Vagina (tissue), 2 donors: ENCODE results near the gene RPS3. TPM values are rescaled to one million over a fixed set of nuclear protein-coding genes. Genes with fewer than 3 reads are reported as not detected.
A peak's percentile ranks its signal among the peaks of the same experiment; 100 is the strongest.
"Not testable (repeated sequence)": the region's sequence is repeated elsewhere in the genome, so short reads cannot be mapped to it uniquely, and the experiment has no call there.

Source experiments
- DNase-seq, 2 donors: peaks; one replicate each; pipeline ENCODE4 v3.0.0-alpha.2; 2017; ENCODE audit errors: extremely low spot score in 2 of 2
- H3K27ac ChIP-seq: fragments of 200-600 bp; sonication (generic); one replicate; pipeline ENCODE4 v1.5.1; 2019
- H3K27me3 ChIP-seq: fragments of 200-600 bp; sonication (generic); one replicate; pipeline ENCODE4 v1.5.1; 2019
- H3K36me3 ChIP-seq, 2 donors: fragments of 200-600 bp; sonication (generic); one replicate each; pipeline ENCODE4 v1.5.1; 2017 to 2019
- H3K4me1 ChIP-seq: fragments of 200-600 bp; sonication (generic); one replicate; pipeline ENCODE4 v1.5.1; 2019
- H3K4me3 ChIP-seq, 2 donors: fragments of 200-600 bp; sonication (generic); 1 replicate in 1 of 2; 2 replicates in 1 of 2; pipeline ENCODE4 v1.5.1; 2016 to 2019
- H3K9me3 ChIP-seq: fragments of 200-600 bp; sonication (generic); one replicate; pipeline ENCODE4 v1.5.1; 2019
- CTCF ChIP-seq, 3 experiments: fragments of 450-650 bp in 2 of 3; fragments of 200-600 bp in 1 of 3; sonication (generic) in 1 of 3; IDR thresholded peaks; one replicate each; pipeline ENCODE4 v1.5.1; 2017 to 2019; ENCODE audit warnings: antibody characterized with exemption in 3 of 3, mild to moderate bottlenecking in 2 of 3, moderate library complexity in 2 of 3
- POLR2A ChIP-seq, 2 donors: fragments of 450-650 bp; IDR thresholded peaks; one replicate each; pipeline ENCODE4 v1.6.1; 2017; ENCODE audit warnings: antibody characterized with exemption in 2 of 2, mild to moderate bottlenecking in 2 of 2, moderate library complexity in 2 of 2
- POLR2AphosphoS5 ChIP-seq, 2 donors: sonication (generic); formaldehyde crosslinking; IDR thresholded peaks; one replicate each; pipeline ENCODE4 v1.9.0; 2017; ENCODE audit warnings: antibody characterized with exemption in 2 of 2, mild to moderate bottlenecking in 2 of 2, low read depth in 1 of 2; ENCODE audit not compliant: insufficient read depth in 1 of 2
- intact Hi-C: fragments of 100-400 bp; cut with DNase I; formaldehyde crosslinking; loops from one replicate; pipeline ENCODE4 v1.15.1; 2023
- total RNA-seq: library from RNA; depleted of rRNA; stranded (reverse); fragments of >200 nt; gene quantifications from one replicate; pipeline ENCODE4 v1.2.3, GENCODE V29; 2016

The RPS3 gene
- total RNA-seq, 1 donor from 2014 or later, result 1,625 TPM

GRCh38 chr11:75351541-75351790, 47.9 kb upstream of the RPS3 start, which contains the start of gene ARRB1:
Gene ARRB1, minus strand, starts transcription at chr11:75351661. Its CDS starts 54 bp downstream, at chr11:75351607.
- Histone ChIP-seq H3K36me3 (no peaks in the 10 kb centered on the region), H3K27me3 (no peaks in the 10 kb centered on the region), H3K27ac (peak within 1 kb of the TSS; percentile 95), H3K4me3 (peak within 1 kb of the TSS; percentile 67 to 77), H3K9me3 (no peaks in the 10 kb centered on the region), H3K4me1 (peaks cover 63% of the 10 kb centered on the region)
- intact Hi-C loops, result no loop called here
- no peak for TF ChIP-seq CTCF (IDR thresholded peaks at IDR 0.05)
- no peak for TF ChIP-seq POLR2A (IDR thresholded peaks at IDR 0.05)
- TF ChIP-seq POLR2AphosphoS5 (IDR thresholded peaks at IDR 0.05; ENCODE audit: insufficient read depth in 1 of 2, low read depth in 1 of 2), result no peak
- no peak for DNase-seq

- peak overlapping the region; percentile 67 to 77 for H3K4me3 ChIP-seq
- peak overlapping the region; percentile 95 for H3K27ac ChIP-seq
- H3K9me3 ChIP-seq, result no peaks in the 10 kb centered on the region
- intact Hi-C loops, result no loop called here
- DNase-seq, result no peak
- H3K27me3 ChIP-seq, result no peaks in the 10 kb centered on the region
- no peaks in the 10 kb centered on the region for H3K36me3 ChIP-seq
- peaks cover 58% of the 10 kb centered on the region for H3K4me1 ChIP-seq
- peak in 1 of 2 donors; percentile 24 for TF ChIP-seq POLR2AphosphoS5 (IDR thresholded peaks at IDR 0.05; ENCODE audit: insufficient read depth in 1 of 2, low read depth in 1 of 2)
- no peak for TF ChIP-seq POLR2A (IDR thresholded peaks at IDR 0.05)
Observed at GRCh38 chr11:75351791-75352587, 47.3 kb upstream of the RPS3 start.

GRCh38 chr11:75352588-75353206, 46.6 kb upstream of the RPS3 start:
- Histone ChIP-seq H3K27me3 (no peaks in the 10 kb centered on the region), H3K27ac (peak overlapping the region; percentile 95), H3K4me1 (peaks cover 51% of the 10 kb centered on the region), H3K4me3 (peak overlapping the region; percentile 67 to 77), H3K9me3 (no peaks in the 10 kb centered on the region), H3K36me3 (no peaks in the 10 kb centered on the region)
- intact Hi-C loops, result no loop called here
- no peak for DNase-seq
- TF ChIP-seq POLR2A (IDR thresholded peaks at IDR 0.05) (no peak), CTCF (IDR thresholded peaks at IDR 0.05) (no peak), POLR2AphosphoS5 (IDR thresholded peaks at IDR 0.05; ENCODE audit: insufficient read depth in 1 of 2, low read depth in 1 of 2) (no peak)

- H3K27me3 ChIP-seq, result no peaks in the 10 kb centered on the region
- no peaks in the 10 kb centered on the region for H3K9me3 ChIP-seq
- intact Hi-C loops, result no loop called here
- H3K36me3 ChIP-seq, result no peaks in the 10 kb centered on the region
- H3K4me1 ChIP-seq, result peaks cover 27% of the 10 kb centered on the region
- no peak overlapping the region for H3K4me3 ChIP-seq
- no peak overlapping the region for H3K27ac ChIP-seq
- no peak for DNase-seq
- TF ChIP-seq POLR2AphosphoS5 (IDR thresholded peaks at IDR 0.05; ENCODE audit: insufficient read depth in 1 of 2, low read depth in 1 of 2) (no peak), POLR2A (IDR thresholded peaks at IDR 0.05) (no peak), CTCF (IDR thresholded peaks at IDR 0.05) (no peak)
Observed at GRCh38 chr11:75355051-75355450, 44.3 kb upstream of the RPS3 start.

GRCh38 chr11:75356613-75357012, 42.7 kb upstream of the RPS3 start:
- no peaks in the 10 kb centered on the region for H3K27me3 ChIP-seq
- no peak for DNase-seq
- intact Hi-C loops, result no loop called here
- H3K27ac ChIP-seq, result no peak overlapping the region
- no peak overlapping the region for H3K4me3 ChIP-seq
- TF ChIP-seq POLR2AphosphoS5 (IDR thresholded peaks at IDR 0.05; ENCODE audit: insufficient read depth in 1 of 2, low read depth in 1 of 2) (no peak), CTCF (IDR thresholded peaks at IDR 0.05) (no peak), POLR2A (IDR thresholded peaks at IDR 0.05) (no peak)
- peaks cover 14% of the 10 kb centered on the region for H3K4me1 ChIP-seq
- no peaks in the 10 kb centered on the region for H3K9me3 ChIP-seq
- no peaks in the 10 kb centered on the region for H3K36me3 ChIP-seq

- H3K9me3 ChIP-seq, H3K4me1 ChIP-seq, DNase-seq, H3K36me3 ChIP-seq, H3K27ac ChIP-seq, intact Hi-C loops, H3K4me3 ChIP-seq, H3K27me3 ChIP-seq: not testable (repeated sequence)
Observed at GRCh38 chr11:75362285-75362684, 37.0 kb upstream of the RPS3 start.
